Effector memory CD8-positive, alpha-beta T cell (primary cell): ENCODE data around the gene SLC24A3.

Experiments
- ATAC-seq: fragments of 150-1000 bp; cut with Tn5 transposase; replicated peaks from 2 replicates; pipeline ENCODE4 v1.10.0; 2021; ENCODE audit warnings: mild to moderate bottlenecking, moderate library complexity
- DNase-seq, 3 experiments: peaks; one replicate each; pipeline ENCODE4 v3.0.0; 2021
- H3K27ac Mint-ChIP-seq, 2 donors: one replicate each; pipeline ENCODE4 v1.8.0; 2022; ENCODE audit warnings: mild to moderate bottlenecking in 2 of 2, mixed read lengths in 2 of 2, moderate library complexity in 2 of 2
- H3K27me3 Mint-ChIP-seq, 2 donors: one replicate each; pipeline ENCODE4 v1.8.0; 2022; ENCODE audit warnings: mixed read lengths in 2 of 2
- H3K36me3 Mint-ChIP-seq: one replicate; pipeline ENCODE4 v1.8.0; 2022; ENCODE audit warnings: mild to moderate bottlenecking, moderate library complexity, mixed read lengths; ENCODE audit not compliant: insufficient read depth
- H3K4me1 Mint-ChIP-seq, 2 donors: one replicate each; pipeline ENCODE4 v1.8.0; 2022; ENCODE audit warnings: low read depth in 2 of 2, mixed read lengths in 2 of 2
- H3K4me3 Mint-ChIP-seq, 2 donors: one replicate each; pipeline ENCODE4 v1.8.0; 2022; ENCODE audit warnings: mild to moderate bottlenecking in 2 of 2, mixed read lengths in 2 of 2, moderate library complexity in 2 of 2
- H3K9me3 Mint-ChIP-seq, 2 donors: one replicate each; pipeline ENCODE4 v1.8.0; 2022; ENCODE audit warnings: mixed read lengths in 2 of 2

SLC24A3 gene

DNA sequence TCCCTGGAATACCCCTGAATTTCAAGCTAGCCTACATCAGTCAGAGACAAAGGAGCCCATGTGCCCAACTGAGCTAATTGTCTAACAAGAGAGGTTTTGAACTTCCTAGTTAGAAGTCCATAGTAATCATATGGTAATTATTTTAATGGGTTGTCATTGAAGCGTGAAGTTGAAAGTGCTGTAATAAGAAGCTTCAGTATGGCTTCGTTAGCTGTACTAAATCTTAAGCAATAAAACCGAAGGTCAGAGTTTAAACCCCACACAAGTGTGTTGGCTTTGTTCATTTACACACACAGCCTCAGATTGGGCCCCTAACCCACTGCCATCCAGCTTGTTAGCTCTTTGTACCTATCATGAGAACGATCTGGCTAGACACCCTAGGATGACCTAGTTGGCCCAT, 350.0 kb downstream of the SLC24A3 start:
- H3K4me1 Mint-ChIP-seq = no peaks in the 10 kb centered on the region
- no peak overlapping the region for H3K4me3 Mint-ChIP-seq
- H3K27me3 Mint-ChIP-seq = peaks cover 0 to 1% of the 10 kb centered on the region in 2 donors
- no peaks in the 10 kb centered on the region for H3K9me3 Mint-ChIP-seq
- ATAC-seq (no peak), DNase-seq (no peak)
- H3K36me3 Mint-ChIP-seq = no peaks in the 10 kb centered on the region
- no peak overlapping the region for H3K27ac Mint-ChIP-seq

DNA sequence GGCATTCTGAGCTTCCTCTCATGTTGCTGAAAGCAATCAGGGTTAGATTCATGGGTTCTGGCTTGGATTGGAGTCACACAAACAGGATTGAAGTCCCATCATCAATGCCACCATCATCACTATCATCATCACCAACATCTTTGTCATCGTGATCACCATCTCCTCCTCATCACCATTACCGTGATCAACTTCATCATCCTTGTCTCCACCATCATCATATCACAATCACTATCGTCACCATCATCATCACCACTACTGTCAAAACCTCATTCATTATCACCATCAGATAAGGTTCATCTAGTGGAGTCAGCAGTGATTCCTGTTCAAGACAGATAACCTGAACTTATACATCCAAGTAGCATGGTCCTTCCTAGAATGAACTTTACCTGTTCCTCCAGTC, 351.8 kb downstream of the SLC24A3 start:
- Mint-ChIP-seq H3K4me3 (no peak overlapping the region), H3K27me3 (no peaks in the 10 kb centered on the region), H3K27ac (no peak overlapping the region), H3K9me3 (no peaks in the 10 kb centered on the region), H3K36me3 (no peaks in the 10 kb centered on the region), H3K4me1 (no peaks in the 10 kb centered on the region)
- DNase-seq (no peak), ATAC-seq (no peak)

DNA sequence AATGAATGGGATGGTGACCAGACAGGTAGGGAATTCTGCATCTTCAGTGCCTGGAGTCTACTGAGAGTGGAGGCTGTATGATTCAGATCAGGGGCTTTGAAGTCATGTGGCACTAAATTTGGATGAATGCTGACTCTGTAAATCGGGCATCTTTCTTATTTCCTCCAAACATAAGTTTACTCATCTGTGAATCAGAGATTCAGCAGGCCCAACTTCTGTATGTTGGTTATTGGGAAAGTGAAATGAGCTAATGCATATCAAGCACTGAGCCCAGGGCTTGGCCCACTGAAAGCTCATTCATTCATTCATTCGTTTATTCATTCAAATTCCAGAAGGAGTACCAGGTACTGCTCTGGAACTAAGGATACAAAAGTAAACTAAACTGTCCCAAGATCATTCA, 353.3 kb downstream of the SLC24A3 start:
- Mint-ChIP-seq H3K4me3 (no peak overlapping the region), H3K27ac (no peak overlapping the region), H3K9me3 (peaks cover 7 to 12% of the 10 kb centered on the region in 2 donors), H3K36me3 (no peaks in the 10 kb centered on the region), H3K4me1 (no peaks in the 10 kb centered on the region), H3K27me3 (peaks cover 0 to 5% of the 10 kb centered on the region in 2 donors)
- DNase-seq = no peak
- ATAC-seq = no peak

DNA sequence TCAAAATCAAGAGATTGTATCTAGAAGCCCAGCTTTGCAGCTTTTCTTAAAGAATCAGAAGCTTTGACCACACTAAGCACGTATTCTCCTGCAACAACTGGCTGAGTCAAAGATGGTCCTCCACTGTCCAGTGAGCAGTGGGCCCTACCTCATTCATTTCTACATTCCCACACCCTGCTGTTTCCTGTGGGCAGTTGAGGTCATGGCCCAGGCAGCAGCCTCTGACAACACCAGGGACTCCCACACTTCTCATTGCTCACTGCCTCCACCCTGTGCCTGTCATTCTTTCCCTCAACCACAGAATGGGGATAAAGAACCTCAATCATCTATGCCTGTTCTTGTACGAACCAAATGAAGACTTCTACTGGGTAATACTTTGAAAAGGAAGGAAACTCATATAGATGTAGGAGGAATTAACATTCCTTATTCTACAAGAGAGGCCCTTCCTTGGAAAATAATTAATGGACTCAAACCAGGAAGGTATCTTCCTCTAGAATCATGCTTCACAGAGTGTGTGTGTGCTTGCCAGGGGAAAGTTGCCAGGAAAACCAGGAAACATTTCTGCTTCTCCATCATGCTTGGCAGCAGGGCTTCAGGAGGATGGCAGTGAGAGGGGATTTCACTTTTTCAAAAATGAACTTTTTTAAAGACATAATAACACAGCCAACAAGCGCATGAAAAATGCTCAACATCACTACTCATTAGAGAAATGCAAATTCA, 353.9 kb downstream of the SLC24A3 start:
- Mint-ChIP-seq H3K4me3 (no peak overlapping the region), H3K4me1 (no peaks in the 10 kb centered on the region), H3K36me3 (no peaks in the 10 kb centered on the region), H3K27ac (no peak overlapping the region), H3K9me3 (peaks cover 7 to 13% of the 10 kb centered on the region in 2 donors), H3K27me3 (peaks cover 0 to 6% of the 10 kb centered on the region in 2 donors)
- ATAC-seq (no peak), DNase-seq (no peak)

DNA sequence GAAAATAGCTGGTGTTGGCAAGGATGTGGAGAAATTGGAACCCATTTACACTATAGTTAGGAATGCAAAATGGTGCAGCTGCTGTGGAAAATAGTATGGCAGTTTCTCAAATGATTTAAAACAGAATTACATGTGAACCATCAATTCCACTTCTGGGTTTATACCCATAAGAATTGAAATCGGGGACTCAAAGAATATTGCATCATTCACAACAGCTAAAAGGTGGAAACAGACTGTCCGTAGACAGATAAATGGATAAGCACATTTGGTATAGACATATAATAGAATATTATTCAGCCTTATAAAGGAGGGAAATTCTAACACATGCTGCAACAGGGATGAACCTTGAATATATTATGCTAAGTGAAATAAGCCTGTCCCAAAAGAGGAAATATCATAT, 355.7 kb downstream of the SLC24A3 start:
- H3K27ac Mint-ChIP-seq = no peak overlapping the region
- DNase-seq = no peak
- H3K4me3 Mint-ChIP-seq = no peak overlapping the region
- ATAC-seq = no peak
- no peaks in the 10 kb centered on the region for H3K36me3 Mint-ChIP-seq
- H3K9me3 Mint-ChIP-seq = peaks cover 7 to 13% of the 10 kb centered on the region in 2 donors
- H3K4me1 Mint-ChIP-seq = no peaks in the 10 kb centered on the region
- peaks cover 0 to 6% of the 10 kb centered on the region in 2 donors for H3K27me3 Mint-ChIP-seq

DNA sequence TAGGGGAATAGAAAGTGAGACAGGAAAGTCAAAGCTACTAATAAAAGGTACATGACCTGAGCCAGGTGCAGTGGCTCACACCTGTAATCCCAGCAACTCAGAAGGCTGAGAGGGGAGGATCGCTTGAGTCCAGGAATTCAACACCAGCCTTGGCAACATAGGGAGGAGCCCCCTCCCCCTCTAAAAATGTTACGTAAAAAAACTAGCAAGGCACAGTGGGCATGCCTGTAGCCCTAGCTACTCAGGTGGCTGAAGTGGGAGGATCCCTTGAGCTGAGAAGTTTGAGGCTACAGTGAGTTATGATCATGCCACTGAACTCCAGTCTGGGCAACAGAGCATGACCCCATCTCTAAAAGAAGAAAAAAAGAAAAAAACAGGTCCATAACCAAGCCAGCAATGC, 359.6 kb downstream of the SLC24A3 start:
- H3K4me3 Mint-ChIP-seq = no peak overlapping the region
- no peak overlapping the region for H3K27ac Mint-ChIP-seq
- DNase-seq = no peak
- H3K9me3 Mint-ChIP-seq = peaks cover 7 to 13% of the 10 kb centered on the region in 2 donors
- peaks cover 0 to 6% of the 10 kb centered on the region in 2 donors for H3K27me3 Mint-ChIP-seq
- H3K36me3 Mint-ChIP-seq = no peaks in the 10 kb centered on the region
- no peaks in the 10 kb centered on the region for H3K4me1 Mint-ChIP-seq
- no peak for ATAC-seq

DNA sequence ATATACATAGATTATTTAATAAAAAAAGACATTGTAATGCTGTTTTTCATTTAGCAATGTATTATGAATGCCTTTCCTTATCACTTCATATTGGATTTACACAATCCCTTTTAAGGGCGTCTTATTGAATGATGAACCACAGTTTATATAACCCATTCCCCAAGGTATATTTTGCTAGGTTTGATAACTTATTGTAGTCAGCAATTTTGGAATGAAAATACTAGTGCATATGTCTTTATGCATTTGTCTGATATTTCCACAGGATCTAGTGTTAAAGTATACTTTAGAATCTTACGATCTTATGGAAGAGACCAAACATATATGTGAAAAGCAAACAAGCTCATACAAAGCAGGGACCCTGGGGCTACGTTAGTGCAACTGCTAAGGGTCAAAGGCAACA, 365.2 kb downstream of the SLC24A3 start:
- Mint-ChIP-seq H3K36me3 (no peaks in the 10 kb centered on the region), H3K9me3 (no peaks in the 10 kb centered on the region), H3K4me1 (no peaks in the 10 kb centered on the region), H3K27ac (no peak overlapping the region), H3K4me3 (no peak overlapping the region), H3K27me3 (no peaks in the 10 kb centered on the region)
- ATAC-seq = no peak
- no peak for DNase-seq

DNA sequence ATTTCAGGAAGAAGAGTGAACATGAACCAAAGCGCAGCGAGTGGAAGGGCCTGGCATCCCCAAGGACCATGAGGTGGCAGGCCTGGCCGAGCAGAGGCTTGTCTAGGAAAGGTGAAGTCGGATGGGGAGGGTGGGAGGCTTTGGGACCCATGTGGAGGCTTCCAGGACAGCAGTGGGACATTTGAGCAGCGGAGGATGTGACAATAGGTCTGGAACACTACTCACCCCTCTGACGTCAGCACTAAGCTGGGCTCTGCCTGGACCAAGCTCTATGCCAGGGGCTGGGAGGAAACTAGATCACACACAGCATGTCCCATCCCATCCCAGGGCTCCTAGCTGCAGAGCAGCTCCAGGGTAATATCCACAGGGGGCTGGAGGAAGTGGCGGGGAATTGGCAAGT, 370.3 kb downstream of the SLC24A3 start:
- H3K4me3 Mint-ChIP-seq = no peak overlapping the region
- no peak for DNase-seq
- peaks cover 0 to 12% of the 10 kb centered on the region in 2 donors for H3K27me3 Mint-ChIP-seq
- no peaks in the 10 kb centered on the region for H3K36me3 Mint-ChIP-seq
- no peak for ATAC-seq
- H3K4me1 Mint-ChIP-seq = no peaks in the 10 kb centered on the region
- no peaks in the 10 kb centered on the region for H3K9me3 Mint-ChIP-seq
- H3K27ac Mint-ChIP-seq = no peak overlapping the region

DNA sequence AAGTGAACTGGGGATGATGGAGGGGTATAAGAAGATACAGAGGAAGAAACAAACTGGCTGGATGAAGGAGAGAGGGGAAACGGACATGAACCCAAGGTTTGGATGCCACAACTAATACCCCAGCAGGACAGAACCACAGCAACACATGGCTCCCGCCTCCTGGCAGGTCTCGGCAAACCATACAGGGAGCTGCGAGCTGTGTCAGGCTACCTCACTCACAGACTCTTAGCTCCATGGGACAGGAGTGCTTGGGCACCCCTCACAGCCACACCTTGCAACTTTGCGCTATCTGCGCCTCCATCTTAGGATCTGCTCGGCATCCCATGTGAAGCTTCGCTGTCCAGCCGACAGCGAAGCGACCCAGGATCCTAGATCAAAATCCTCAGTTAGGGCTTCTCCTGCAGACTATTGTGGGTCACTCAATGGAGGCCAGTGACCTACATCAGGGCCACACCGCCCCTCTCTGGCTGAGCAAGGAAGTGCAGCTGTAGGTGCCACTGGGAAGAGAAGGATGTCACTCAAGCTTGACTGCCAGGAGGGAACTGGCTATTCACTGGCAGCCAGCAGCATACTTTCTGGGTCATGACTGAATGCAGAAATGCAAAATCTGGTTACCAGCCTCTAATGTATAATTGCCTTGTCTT, 371.2 kb downstream of the SLC24A3 start:
- H3K9me3 Mint-ChIP-seq = no peaks in the 10 kb centered on the region
- DNase-seq (peak; percentile 9 to 32 (median 17)), ATAC-seq (no peak)
- H3K27me3 Mint-ChIP-seq = peaks cover 0 to 12% of the 10 kb centered on the region in 2 donors
- no peaks in the 10 kb centered on the region for H3K36me3 Mint-ChIP-seq
- H3K4me1 Mint-ChIP-seq = no peaks in the 10 kb centered on the region
- H3K27ac Mint-ChIP-seq = no peak overlapping the region
- H3K4me3 Mint-ChIP-seq = no peak overlapping the region

DNA sequence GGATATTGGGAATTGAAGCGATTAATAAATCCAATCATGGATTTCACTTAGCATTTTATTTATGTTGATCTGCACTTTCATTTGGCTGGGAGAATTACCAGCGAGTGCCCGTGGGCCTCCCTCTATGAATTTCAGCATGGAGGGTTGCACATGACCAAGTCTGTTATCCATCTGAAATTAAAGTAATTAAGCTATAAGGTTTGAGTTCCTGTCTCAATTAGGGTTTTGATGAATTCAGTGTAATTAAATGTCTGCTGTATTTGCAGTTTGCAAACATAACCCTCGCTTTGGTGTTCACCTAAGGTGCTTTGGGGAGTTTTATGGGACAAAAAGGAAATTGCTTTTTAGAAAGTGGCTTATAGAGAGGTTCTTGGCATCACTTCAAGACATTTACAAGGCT, 375.8 kb downstream of the SLC24A3 start:
- Mint-ChIP-seq H3K4me1 (no peaks in the 10 kb centered on the region), H3K9me3 (no peaks in the 10 kb centered on the region), H3K27me3 (peaks cover 0 to 12% of the 10 kb centered on the region in 2 donors), H3K27ac (no peak overlapping the region), H3K36me3 (no peaks in the 10 kb centered on the region), H3K4me3 (no peak overlapping the region)
- ATAC-seq (no peak), DNase-seq (no peak)

DNA sequence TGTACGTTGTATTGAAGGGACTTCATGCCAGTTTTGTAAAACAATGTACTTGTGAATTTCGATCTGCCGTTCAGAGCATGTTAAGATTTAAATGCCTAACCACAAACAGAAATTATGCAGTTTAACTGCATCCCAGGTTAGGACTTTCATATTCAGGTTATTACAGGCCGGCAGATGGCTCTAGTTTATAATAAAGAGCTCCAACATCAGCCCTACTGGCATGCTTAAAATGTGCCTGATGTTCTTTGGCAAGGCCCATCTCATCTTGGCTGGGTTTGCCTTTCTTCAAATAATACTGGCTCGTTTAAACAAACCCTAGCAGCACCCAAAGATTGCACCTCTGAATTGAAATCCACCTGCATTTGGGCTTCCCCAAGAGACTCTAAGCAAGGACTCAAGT, 376.3 kb downstream of the SLC24A3 start:
- H3K27ac Mint-ChIP-seq = no peak overlapping the region
- H3K4me3 Mint-ChIP-seq = no peak overlapping the region
- no peaks in the 10 kb centered on the region for H3K9me3 Mint-ChIP-seq
- DNase-seq (no peak), ATAC-seq (no peak)
- no peaks in the 10 kb centered on the region for H3K4me1 Mint-ChIP-seq
- H3K27me3 Mint-ChIP-seq = peaks cover 0 to 12% of the 10 kb centered on the region in 2 donors
- no peaks in the 10 kb centered on the region for H3K36me3 Mint-ChIP-seq

DNA sequence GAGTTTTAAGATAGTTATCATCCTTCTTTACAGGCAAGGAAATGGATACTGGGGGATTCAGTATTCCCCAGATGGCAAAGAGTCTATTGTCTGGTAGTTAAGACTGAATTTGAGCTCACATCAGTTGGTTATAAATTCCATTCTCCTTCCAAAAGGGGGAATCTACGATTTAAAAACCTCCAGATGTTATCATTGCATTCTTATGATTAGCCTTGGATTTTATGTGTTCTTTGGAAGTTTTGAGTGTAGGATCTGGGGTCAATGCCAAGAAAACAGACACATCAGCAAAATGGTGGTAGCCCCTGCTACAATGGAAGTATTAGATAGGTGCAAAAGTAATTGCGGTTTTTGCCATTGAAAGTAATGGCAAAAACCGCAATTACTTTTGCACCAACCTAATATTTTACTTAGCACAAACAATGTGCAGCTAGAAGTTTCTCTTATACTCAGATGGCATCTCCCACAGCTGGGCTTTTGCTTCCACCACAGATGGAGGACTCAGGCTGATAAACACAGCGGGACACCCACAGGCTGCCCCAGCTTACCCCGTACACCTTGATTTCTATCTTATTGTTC, 377.4 kb downstream of the SLC24A3 start:
- ATAC-seq (no peak), DNase-seq (no peak)
- Mint-ChIP-seq H3K27ac (no peak overlapping the region), H3K4me1 (no peaks in the 10 kb centered on the region), H3K4me3 (no peak overlapping the region), H3K27me3 (peaks cover 0 to 12% of the 10 kb centered on the region in 2 donors), H3K36me3 (no peaks in the 10 kb centered on the region), H3K9me3 (no peaks in the 10 kb centered on the region)

DNA sequence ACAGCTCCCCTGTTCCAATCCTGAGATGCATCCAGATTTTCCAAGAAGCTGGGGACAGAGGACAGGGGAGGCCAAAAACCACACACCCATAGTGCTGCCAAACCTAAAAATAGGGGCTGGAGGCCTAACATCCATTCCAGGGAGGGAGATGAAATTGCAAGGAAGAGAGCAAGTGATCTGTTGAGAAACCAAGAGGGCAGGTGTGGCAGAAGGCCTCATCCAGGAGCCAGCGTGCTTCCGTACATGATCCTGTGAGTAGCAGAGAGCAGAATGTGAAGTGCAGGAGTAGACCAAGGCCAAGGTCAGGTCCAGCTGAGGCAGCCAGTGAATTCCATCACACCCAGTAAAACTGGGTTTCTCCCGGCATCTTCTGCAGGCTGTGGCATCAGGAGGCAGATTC, 377.9 kb downstream of the SLC24A3 start:
- H3K4me3 Mint-ChIP-seq = no peak overlapping the region

DNA sequence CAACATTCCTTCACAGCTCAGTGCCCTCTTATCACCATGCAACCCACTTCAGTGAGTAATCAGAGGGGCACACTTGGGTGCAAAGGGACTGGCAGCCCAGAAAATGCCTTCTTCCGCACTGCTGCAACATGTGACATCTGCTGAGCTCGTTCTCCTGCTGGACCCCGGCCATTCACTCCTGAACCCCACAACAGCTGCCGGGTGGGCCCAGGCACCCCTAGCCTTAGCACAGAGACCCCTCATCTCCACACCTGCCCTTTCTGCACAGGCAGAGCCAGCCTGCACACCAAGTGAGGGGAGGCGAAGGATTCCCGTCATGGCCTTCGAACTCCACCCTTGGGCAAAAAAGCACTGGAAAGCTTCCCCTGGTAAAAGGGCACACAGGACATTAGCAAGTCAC, 381.3 kb downstream of the SLC24A3 start:
- DNase-seq (no peak), ATAC-seq (no peak)
- Mint-ChIP-seq H3K27ac (no peak overlapping the region), H3K36me3 (no peaks in the 10 kb centered on the region), H3K4me1 (no peaks in the 10 kb centered on the region), H3K9me3 (peaks cover 0 to 7% of the 10 kb centered on the region in 2 donors), H3K4me3 (no peak overlapping the region), H3K27me3 (peaks cover 5 to 9% of the 10 kb centered on the region in 2 donors)

More for the DNA sequence above, 377.9 kb downstream of the SLC24A3 start:
- Mint-ChIP-seq H3K27ac (no peak overlapping the region), H3K9me3 (peaks cover 0 to under 1% of the 10 kb centered on the region in 2 donors), H3K36me3 (no peaks in the 10 kb centered on the region), H3K4me1 (no peaks in the 10 kb centered on the region), H3K27me3 (peaks cover 2 to 12% of the 10 kb centered on the region in 2 donors)
- no peak for ATAC-seq
- DNase-seq = no peak
